Measurements from ENCODE around the gene YAP1. TPM values are rescaled to one million over a fixed set of nuclear protein-coding genes. Genes with fewer than 3 reads are reported as not detected.

YAP1 gene
- total RNA-seq, 2 experiments from 2014 or later = not detected

DNA sequence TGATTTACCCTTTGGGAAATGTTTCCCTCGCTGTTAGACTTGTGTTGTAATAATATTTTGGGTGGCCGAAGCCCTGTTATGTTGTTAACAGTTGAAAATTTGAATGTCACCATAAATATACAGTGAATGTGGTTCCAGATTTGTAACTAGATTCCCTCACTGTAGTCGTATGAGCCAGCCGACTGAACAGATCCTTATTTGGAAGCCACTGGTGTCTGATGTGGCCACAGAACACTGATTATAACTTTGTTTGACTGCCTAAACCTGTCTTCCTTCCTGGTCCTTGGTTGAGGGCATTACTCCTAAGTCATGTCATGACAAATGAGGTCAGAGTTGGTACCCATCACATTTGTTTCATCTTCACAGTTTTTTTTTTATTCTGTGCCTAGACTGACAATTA, 45.4 kb downstream of the YAP1 start:
- no peaks in the 10 kb centered on the region for H3K9me2 ChIP-seq (ENCODE audit: insufficient read depth, low read length)
- ChIA-PET POLR2A (no interaction called here), CTCF (ENCODE audit: unreplicated experiment) (no interaction called here)
- intact Hi-C loops (cut with micrococcal nuclease; ENCODE audit: unreplicated experiment) = no loop called here
- H3K4me2 ChIP-seq (ENCODE audit: low read length) = no peak overlapping the region
- no peak overlapping the region for H3K4me3 ChIP-seq (ENCODE audit: low read depth, low read length, poor library complexity, severe bottlenecking)
- H3K36me3 ChIP-seq (ENCODE audit: insufficient read depth, low read length) = no peaks in the 10 kb centered on the region
- no peak for DNase-seq (ENCODE audit: low spot score)
- no TSS peak for BruUV-seq (replicated peaks)
- H3K9me3 ChIP-seq (ENCODE audit: low read length) = no peaks in the 10 kb centered on the region
- H3K4me1 ChIP-seq (ENCODE audit: insufficient read depth, low read length, poor library complexity, severe bottlenecking) = no peaks in the 10 kb centered on the region
- H2AFZ ChIP-seq (ENCODE audit: low read length) = no peak overlapping the region
- H4K20me1 ChIP-seq (ENCODE audit: insufficient read depth, low read length) = no peaks in the 10 kb centered on the region
- TF ChIP-seq, protein P1, sequence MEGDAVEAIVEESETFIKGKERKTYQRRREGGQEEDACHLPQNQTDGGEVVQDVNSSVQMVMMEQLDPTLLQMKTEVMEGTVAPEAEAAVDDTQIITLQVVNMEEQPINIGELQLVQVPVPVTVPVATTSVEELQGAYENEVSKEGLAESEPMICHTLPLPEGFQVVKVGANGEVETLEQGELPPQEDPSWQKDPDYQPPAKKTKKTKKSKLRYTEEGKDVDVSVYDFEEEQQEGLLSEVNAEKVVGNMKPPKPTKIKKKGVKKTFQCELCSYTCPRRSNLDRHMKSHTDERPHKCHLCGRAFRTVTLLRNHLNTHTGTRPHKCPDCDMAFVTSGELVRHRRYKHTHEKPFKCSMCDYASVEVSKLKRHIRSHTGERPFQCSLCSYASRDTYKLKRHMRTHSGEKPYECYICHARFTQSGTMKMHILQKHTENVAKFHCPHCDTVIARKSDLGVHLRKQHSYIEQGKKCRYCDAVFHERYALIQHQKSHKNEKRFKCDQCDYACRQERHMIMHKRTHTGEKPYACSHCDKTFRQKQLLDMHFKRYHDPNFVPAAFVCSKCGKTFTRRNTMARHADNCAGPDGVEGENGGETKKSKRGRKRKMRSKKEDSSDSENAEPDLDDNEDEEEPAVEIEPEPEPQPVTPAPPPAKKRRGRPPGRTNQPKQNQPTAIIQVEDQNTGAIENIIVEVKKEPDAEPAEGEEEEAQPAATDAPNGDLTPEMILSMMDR (conservative IDR thresholded peaks at IDR 0.05; ENCODE audit: low read length) = no peak
- TF ChIP-seq EZH2phosphoT487 (IDR thresholded peaks at IDR 0.05; ENCODE audit: borderline replicate concordance, low read depth, low read length) = no peak
- H3K79me2 ChIP-seq (ENCODE audit: insufficient read depth, low read depth, low read length) = no peaks in the 10 kb centered on the region
- no peak overlapping the region for H3K27ac ChIP-seq (ENCODE audit: low read depth, low read length, poor library complexity, severe bottlenecking)

DNA sequence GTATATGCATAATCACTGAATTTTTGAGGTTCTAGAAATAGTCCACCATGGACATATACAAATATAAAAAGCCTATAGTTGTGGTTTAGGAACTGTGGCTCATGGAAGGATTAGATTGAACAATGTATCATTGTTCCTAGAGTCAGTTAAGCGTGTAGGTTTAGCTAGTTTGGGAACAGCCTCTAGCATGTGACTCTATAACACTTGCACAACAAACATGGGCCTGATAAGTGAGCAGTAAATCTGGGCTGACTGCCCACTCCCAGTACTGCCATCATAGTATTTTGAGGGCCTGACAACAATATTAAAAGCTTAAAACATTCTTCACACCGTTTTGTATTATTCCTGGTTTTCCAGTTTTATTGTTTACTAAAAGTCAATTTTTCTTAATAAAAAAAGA, 47.0 kb downstream of the YAP1 start:
- Histone ChIP-seq H3K27ac (ENCODE audit: low read depth, low read length, poor library complexity, severe bottlenecking) (no peak overlapping the region), H3K4me2 (ENCODE audit: low read length) (no peak overlapping the region), H3K4me1 (ENCODE audit: insufficient read depth, low read length, poor library complexity, severe bottlenecking) (no peaks in the 10 kb centered on the region), H4K20me1 (ENCODE audit: insufficient read depth, low read length) (no peaks in the 10 kb centered on the region), H3K9me2 (ENCODE audit: insufficient read depth, low read length) (no peaks in the 10 kb centered on the region), H2AFZ (ENCODE audit: low read length) (no peak overlapping the region), H3K36me3 (ENCODE audit: insufficient read depth, low read length) (no peaks in the 10 kb centered on the region), H3K4me3 (ENCODE audit: low read depth, low read length, poor library complexity, severe bottlenecking) (no peak overlapping the region), H3K79me2 (ENCODE audit: insufficient read depth, low read depth, low read length) (no peaks in the 10 kb centered on the region), H3K9me3 (ENCODE audit: low read length) (no peaks in the 10 kb centered on the region)
- DNase-seq (ENCODE audit: low spot score) = no peak
- CTCF ChIA-PET (ENCODE audit: unreplicated experiment) = no interaction called here
- TF ChIP-seq, protein P1 (conservative IDR thresholded peaks at IDR 0.05; ENCODE audit: low read length) = no peak
- TF ChIP-seq EZH2phosphoT487 (IDR thresholded peaks at IDR 0.05; ENCODE audit: borderline replicate concordance, low read depth, low read length) = no peak
- POLR2A ChIA-PET = interaction anchor here (0.5 to 1.0 kb wide), 5 partner anchors 9 to 576 kb away, joined by 3 to 5 read pairs (median 4); no protein-coding TSS in a partner anchor
- intact Hi-C loops (cut with micrococcal nuclease; ENCODE audit: unreplicated experiment) = no loop called here
- BruUV-seq (replicated peaks) = no TSS peak

DNA sequence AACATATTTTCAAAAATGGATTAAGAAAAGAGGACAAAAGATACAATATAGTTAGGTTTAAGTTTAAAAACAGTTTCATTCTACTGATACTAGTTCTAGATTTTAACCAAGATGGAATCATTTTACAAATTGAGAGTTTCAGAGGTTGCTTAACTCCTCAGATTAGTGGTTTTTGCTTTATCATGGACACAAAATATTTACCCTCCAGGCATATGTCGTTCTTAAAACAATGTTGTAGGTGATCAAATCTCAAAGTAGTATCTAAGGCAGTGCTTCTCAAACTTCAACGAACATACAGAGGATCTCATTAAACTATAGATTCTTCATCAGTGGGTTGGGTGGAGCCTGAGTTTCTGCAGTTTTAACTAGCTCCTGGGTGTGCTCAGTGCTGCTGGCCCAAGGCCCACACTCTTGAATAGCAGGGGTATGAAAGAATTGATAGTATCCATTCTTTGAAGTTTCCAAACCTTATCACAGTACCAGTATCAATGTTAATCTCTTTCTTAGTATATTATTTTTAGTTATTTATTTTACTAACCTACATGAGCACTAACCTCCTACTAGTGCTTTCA, 48.0 kb downstream of the YAP1 start:
- no peak overlapping the region for H3K4me2 ChIP-seq (ENCODE audit: low read length)
- TF ChIP-seq, protein P1 (conservative IDR thresholded peaks at IDR 0.05; ENCODE audit: low read length) = no peak
- no peak for TF ChIP-seq EZH2phosphoT487 (IDR thresholded peaks at IDR 0.05; ENCODE audit: borderline replicate concordance, low read depth, low read length)
- BruUV-seq (replicated peaks) = no TSS peak

More for the DNA sequence above, 48.0 kb downstream of the YAP1 start:
- Histone ChIP-seq H3K36me3 (ENCODE audit: insufficient read depth, low read length) (no peaks in the 10 kb centered on the region), H3K4me3 (ENCODE audit: low read depth, low read length, poor library complexity, severe bottlenecking) (no peak overlapping the region), H2AFZ (ENCODE audit: low read length) (no peak overlapping the region), H3K79me2 (ENCODE audit: insufficient read depth, low read depth, low read length) (no peaks in the 10 kb centered on the region), H3K9me3 (ENCODE audit: low read length) (no peaks in the 10 kb centered on the region), H4K20me1 (ENCODE audit: insufficient read depth, low read length) (no peaks in the 10 kb centered on the region), H3K4me1 (ENCODE audit: insufficient read depth, low read length, poor library complexity, severe bottlenecking) (no peaks in the 10 kb centered on the region), H3K9me2 (ENCODE audit: insufficient read depth, low read length) (no peaks in the 10 kb centered on the region), H3K27ac (ENCODE audit: low read depth, low read length, poor library complexity, severe bottlenecking) (no peak overlapping the region)
- intact Hi-C loops (cut with micrococcal nuclease; ENCODE audit: unreplicated experiment) = no loop called here
- ChIA-PET CTCF (ENCODE audit: unreplicated experiment) (no interaction called here), POLR2A (interaction anchor here (0.6 to 0.7 kb wide), 2 partner anchors 11 to 18 kb away, joined by 3 read pairs; no protein-coding TSS in a partner anchor)
- no peak for DNase-seq (ENCODE audit: low spot score)

Data from OCI-LY7 (cell line).